GM12864 (cell line): Measurements from ENCODE around the gene SPDYA.
"Not testable (repeated sequence)": the region's sequence is repeated elsewhere in the genome, so short reads cannot be mapped to it uniquely, and the experiment has no call there.

Source experiments
- DNase-seq: peaks from one replicate; pipeline ENCODE4 v3.0.0-alpha.2; 2011; ENCODE audit warnings: low read depth
- H3K4me3 ChIP-seq: 2 replicates; pipeline ENCODE4 v1.5.1; 2011; ENCODE audit warnings: mild to moderate bottlenecking, low read depth, low read length, control low read depth
- CTCF ChIP-seq: IDR thresholded peaks from 2 replicates; pipeline ENCODE4 v1.5.1; 2011; ENCODE audit warnings: low read depth, mild to moderate bottlenecking, moderate library complexity, low read length, control low read depth, inconsistent platforms; ENCODE audit errors: missing control alignments

SPDYA gene

DNA sequence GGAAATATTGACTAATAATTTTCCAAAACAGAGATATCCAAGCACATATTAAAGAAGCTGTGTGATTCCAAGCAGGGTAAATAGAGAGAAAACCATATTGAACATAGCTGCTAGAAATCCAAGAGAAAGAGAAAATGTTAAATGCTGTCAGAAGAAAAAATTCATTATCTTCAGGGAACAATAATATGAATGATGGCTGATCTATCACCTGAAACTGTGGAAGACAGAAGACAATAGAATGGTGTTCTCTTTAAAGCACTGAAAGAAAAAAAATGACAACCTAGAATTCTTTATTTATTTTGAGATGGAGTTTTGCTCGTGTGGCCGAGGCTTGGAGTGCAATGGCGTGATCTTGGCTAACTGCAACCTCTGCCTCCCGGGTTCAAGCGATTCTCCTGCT, 41.7 kb upstream of the SPDYA start:
- H3K4me3 ChIP-seq = no peak overlapping the region
- no peak for TF ChIP-seq CTCF
- DNase-seq = no peak

GRCh38 chr2:28772351-28772750, 38.3 kb upstream of the SPDYA start:
- no peak for DNase-seq
- H3K4me3 ChIP-seq = no peak overlapping the region
- no peak for TF ChIP-seq CTCF

DNA sequence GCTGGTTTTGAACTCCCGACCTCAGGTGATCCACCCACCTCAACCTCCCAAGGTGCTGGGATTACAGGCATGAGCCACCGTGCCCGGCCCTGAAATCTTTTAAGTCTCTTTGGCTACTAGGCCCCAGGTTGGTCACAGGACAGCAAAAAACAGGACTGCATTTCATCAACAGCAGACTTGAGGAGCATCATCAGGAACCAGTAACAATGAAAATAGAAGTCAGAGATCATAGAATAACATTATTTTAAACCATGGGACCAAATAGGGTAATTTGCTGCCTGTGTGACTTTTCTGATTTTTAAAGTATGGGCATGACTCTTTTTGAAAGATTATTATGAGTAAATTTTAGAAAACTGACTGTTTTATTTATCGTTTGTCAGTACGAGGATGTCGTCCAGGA, 34.2 kb upstream of the SPDYA start:
- DNase-seq = no peak
- no peak overlapping the region for H3K4me3 ChIP-seq
- TF ChIP-seq CTCF = no peak

GRCh38 chr2:28778392-28778791, 32.2 kb upstream of the SPDYA start:
- no peak overlapping the region for H3K4me3 ChIP-seq
- TF ChIP-seq CTCF = no peak
- no peak for DNase-seq

- no peak for TF ChIP-seq CTCF
- H3K4me3 ChIP-seq = no peak overlapping the region
- no peak for DNase-seq
Observed at GRCh38 chr2:28779001-28779400, 31.6 kb upstream of the SPDYA start.

DNA sequence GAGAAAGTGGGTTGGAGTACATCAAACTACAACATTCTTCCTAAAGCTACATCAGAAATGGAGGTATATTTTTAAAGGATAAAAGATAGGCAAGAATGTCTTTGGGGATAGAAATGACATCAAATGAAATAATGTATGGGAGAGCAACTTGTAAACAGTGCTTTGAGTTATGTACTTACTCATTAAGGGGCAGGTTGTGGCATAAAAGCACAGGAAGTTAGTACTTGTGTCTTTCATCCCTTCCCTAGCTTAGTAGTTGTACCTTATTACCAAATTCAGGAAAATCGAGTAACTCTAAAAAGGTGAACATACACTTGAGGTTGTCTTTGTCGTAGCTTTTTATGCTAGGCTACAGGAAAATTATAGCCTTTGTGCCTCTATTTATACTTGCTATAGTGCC, 30.1 kb upstream of the SPDYA start:
- H3K4me3 ChIP-seq = no peak overlapping the region
- TF ChIP-seq CTCF = no peak
- no peak for DNase-seq

DNA sequence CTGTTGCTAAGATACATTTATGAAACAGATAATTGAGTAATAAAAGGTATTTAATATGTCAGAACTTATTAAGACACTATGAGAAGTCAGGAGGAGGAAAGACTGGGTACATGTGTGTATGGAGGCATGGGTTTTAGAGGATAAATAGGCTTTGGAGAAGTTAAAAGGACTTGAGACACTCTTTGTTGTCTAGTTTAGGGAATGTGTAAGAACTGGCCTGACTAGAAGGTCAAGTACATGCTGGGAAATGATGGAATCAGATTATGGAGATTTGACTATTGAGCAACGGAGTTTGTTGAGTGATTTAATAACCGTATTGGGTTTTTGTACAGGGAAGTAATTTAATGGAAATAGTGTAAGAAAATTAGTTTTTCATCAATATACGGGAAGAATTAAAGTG, 28.2 kb upstream of the SPDYA start:
- TF ChIP-seq CTCF = no peak

GRCh38 chr2:28784570-28784969, 26.1 kb upstream of the SPDYA start:
- not testable (repeated sequence) for DNase-seq, H3K4me3 ChIP-seq

More for the DNA sequence above, 28.2 kb upstream of the SPDYA start:
- no peak for DNase-seq
- no peak overlapping the region for H3K4me3 ChIP-seq
